ENCODE measurements around the gene MTERF1.

Gene MTERF1

GRCh38 chr7:91847876-91848588, 32.5 kb downstream of the MTERF1 start:
- no peak for DNase-seq (ENCODE audit: low read depth)
- no peak overlapping the region for H3K4me3 ChIP-seq (ENCODE audit: control insufficient read depth, low read depth, low read length)
- no peak for TF ChIP-seq CTCF (IDR thresholded peaks at IDR 0.05; ENCODE audit: control insufficient read depth, insufficient read depth, low read depth, low read length, missing control alignments)

- TF ChIP-seq CTCF (IDR thresholded peaks at IDR 0.05; ENCODE audit: control insufficient read depth, insufficient read depth, low read depth, low read length, missing control alignments), result no peak
- no peak for DNase-seq (ENCODE audit: low read depth)
- no peak overlapping the region for H3K4me3 ChIP-seq (ENCODE audit: control insufficient read depth, low read depth, low read length)
These were observed 33.3 kb downstream of the MTERF1 start for GRCh38 chr7:91847231-91847630.

- no peak for DNase-seq (ENCODE audit: low read depth)
These were observed 34.1 kb downstream of the MTERF1 start for GRCh38 chr7:91846436-91846835.

GRCh38 chr7:91843831-91844230, 36.7 kb downstream of the MTERF1 start:
- TF ChIP-seq CTCF (IDR thresholded peaks at IDR 0.05; ENCODE audit: control insufficient read depth, insufficient read depth, low read depth, low read length, missing control alignments), result no peak
- DNase-seq (ENCODE audit: low read depth), result no peak
- H3K4me3 ChIP-seq (ENCODE audit: control insufficient read depth, low read depth, low read length), result no peak overlapping the region

More at GRCh38 chr7:91846436-91846835, 34.1 kb downstream of the MTERF1 start:
- TF ChIP-seq CTCF (IDR thresholded peaks at IDR 0.05; ENCODE audit: control insufficient read depth, insufficient read depth, low read depth, low read length, missing control alignments), result no peak
- H3K4me3 ChIP-seq (ENCODE audit: control insufficient read depth, low read depth, low read length), result no peak overlapping the region

GRCh38 chr7:91838439-91838838, 42.1 kb downstream of the MTERF1 start:
- no peak for DNase-seq (ENCODE audit: low read depth)
- no peak for TF ChIP-seq CTCF (IDR thresholded peaks at IDR 0.05; ENCODE audit: control insufficient read depth, insufficient read depth, low read depth, low read length, missing control alignments)
- H3K4me3 ChIP-seq (ENCODE audit: control insufficient read depth, low read depth, low read length), result no peak overlapping the region

GRCh38 chr7:91837397-91838070, 43.0 kb downstream of the MTERF1 start:
- no peak for DNase-seq (ENCODE audit: low read depth)
- H3K4me3 ChIP-seq (ENCODE audit: control insufficient read depth, low read depth, low read length), result no peak overlapping the region
- TF ChIP-seq CTCF (IDR thresholded peaks at IDR 0.05; ENCODE audit: control insufficient read depth, insufficient read depth, low read depth, low read length, missing control alignments), result no peak
